Osteoblast (primary cell): ENCODE measurements around the gene SPEG. TPM values are rescaled to one million over a fixed set of nuclear protein-coding genes. Genes with fewer than 3 reads are reported as not detected.

Experiments used
- DNase-seq: peaks from one replicate; pipeline ENCODE4 v3.0.0; 2011; ENCODE audit warnings: low spot score, mixed read lengths; ENCODE audit not compliant: insufficient read length; ENCODE audit errors: missing footprints
- H2AFZ ChIP-seq: 2 replicates; pipeline ENCODE4 v1.6.0; 2011; ENCODE audit warnings: mild to moderate bottlenecking, low read length
- H3K27ac ChIP-seq: 2 replicates; pipeline ENCODE4 v1.5.1; 2011; ENCODE audit warnings: mild to moderate bottlenecking, low read depth, low read length, moderate library complexity
- H3K27me3 ChIP-seq: 2 replicates; pipeline ENCODE4 v1.6.0; 2012; ENCODE audit warnings: mild to moderate bottlenecking, control low read depth, inconsistent platforms, low read length, moderate library complexity; ENCODE audit not compliant: insufficient read depth
- H3K36me3 ChIP-seq: 2 replicates; pipeline ENCODE4 v1.5.1; 2011; ENCODE audit warnings: mild to moderate bottlenecking, low read length, control low read depth, moderate library complexity; ENCODE audit not compliant: insufficient read depth
- H3K4me1 ChIP-seq: 2 replicates; pipeline ENCODE4 v1.5.1; 2011; ENCODE audit warnings: mild to moderate bottlenecking, low read length, control low read depth, moderate library complexity; ENCODE audit not compliant: insufficient read depth
- H3K4me2 ChIP-seq: 2 replicates; pipeline ENCODE4 v1.6.0; 2011; ENCODE audit warnings: mild to moderate bottlenecking, low read length; ENCODE audit not compliant: insufficient read depth
- H3K4me3 ChIP-seq: fragments of 200-600 bp; sonication (generic); 3 replicates; pipeline ENCODE4 v1.5.1; 2012; ENCODE audit warnings: mild to moderate bottlenecking, low read length, inconsistent platforms; ENCODE audit not compliant: insufficient read depth
- H3K79me2 ChIP-seq: 2 replicates; pipeline ENCODE4 v1.6.0; 2012; ENCODE audit warnings: mild to moderate bottlenecking, low read length, control low read depth, inconsistent platforms; ENCODE audit not compliant: insufficient read depth
- H3K9me3 ChIP-seq: 2 replicates; pipeline ENCODE4 v1.5.1; 2011; ENCODE audit warnings: low read depth, low read length, control low read depth
- H4K20me1 ChIP-seq: 2 replicates; pipeline ENCODE4 v1.6.0; 2012; ENCODE audit warnings: mild to moderate bottlenecking, low read length, control low read depth; ENCODE audit not compliant: insufficient read depth
- total RNA-seq: library from RNA; depleted of rRNA; stranded (reverse); fragments of >200 nt; gene quantifications from 2 replicates; pipeline ENCODE4 v1.2.3, GENCODE V29; 2012
- TF ChIP-seq, protein P1 (sequence below): IDR thresholded peaks from 2 replicates; pipeline ENCODE4 v1.5.1; 2011; ENCODE audit warnings: mild to moderate bottlenecking, low read depth, low read length, moderate library complexity; ENCODE audit errors: extremely low read depth

SPEG gene
- total RNA-seq, 1 donor, result 26.4 TPM

GRCh38 chr2:219538504-219538951, 103.9 kb downstream of the SPEG start:
- TF ChIP-seq, protein P1, sequence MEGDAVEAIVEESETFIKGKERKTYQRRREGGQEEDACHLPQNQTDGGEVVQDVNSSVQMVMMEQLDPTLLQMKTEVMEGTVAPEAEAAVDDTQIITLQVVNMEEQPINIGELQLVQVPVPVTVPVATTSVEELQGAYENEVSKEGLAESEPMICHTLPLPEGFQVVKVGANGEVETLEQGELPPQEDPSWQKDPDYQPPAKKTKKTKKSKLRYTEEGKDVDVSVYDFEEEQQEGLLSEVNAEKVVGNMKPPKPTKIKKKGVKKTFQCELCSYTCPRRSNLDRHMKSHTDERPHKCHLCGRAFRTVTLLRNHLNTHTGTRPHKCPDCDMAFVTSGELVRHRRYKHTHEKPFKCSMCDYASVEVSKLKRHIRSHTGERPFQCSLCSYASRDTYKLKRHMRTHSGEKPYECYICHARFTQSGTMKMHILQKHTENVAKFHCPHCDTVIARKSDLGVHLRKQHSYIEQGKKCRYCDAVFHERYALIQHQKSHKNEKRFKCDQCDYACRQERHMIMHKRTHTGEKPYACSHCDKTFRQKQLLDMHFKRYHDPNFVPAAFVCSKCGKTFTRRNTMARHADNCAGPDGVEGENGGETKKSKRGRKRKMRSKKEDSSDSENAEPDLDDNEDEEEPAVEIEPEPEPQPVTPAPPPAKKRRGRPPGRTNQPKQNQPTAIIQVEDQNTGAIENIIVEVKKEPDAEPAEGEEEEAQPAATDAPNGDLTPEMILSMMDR, result no peak
- H4K20me1 ChIP-seq, result peaks cover 34% of the 10 kb centered on the region
- H3K4me3 ChIP-seq, result no peak overlapping the region
- no peak overlapping the region for H3K4me2 ChIP-seq
- no peaks in the 10 kb centered on the region for H3K9me3 ChIP-seq
- peaks cover 11% of the 10 kb centered on the region for H3K4me1 ChIP-seq
- no peaks in the 10 kb centered on the region for H3K27me3 ChIP-seq
- peaks cover 23% of the 10 kb centered on the region for H3K79me2 ChIP-seq
- no peak for DNase-seq
- no peak overlapping the region for H3K27ac ChIP-seq
- no peak overlapping the region for H2AFZ ChIP-seq
- peaks cover 25% of the 10 kb centered on the region for H3K36me3 ChIP-seq

- Histone ChIP-seq H3K4me3 (no peak overlapping the region), H3K4me2 (no peak overlapping the region), H3K79me2 (peaks cover 23% of the 10 kb centered on the region), H3K27ac (no peak overlapping the region), H4K20me1 (peaks cover 35% of the 10 kb centered on the region), H3K36me3 (peaks cover 25% of the 10 kb centered on the region), H2AFZ (no peak overlapping the region), H3K27me3 (no peaks in the 10 kb centered on the region), H3K9me3 (no peaks in the 10 kb centered on the region), H3K4me1 (peaks cover 11% of the 10 kb centered on the region)
- DNase-seq, result no peak
- TF ChIP-seq, protein P1, result no peak
Observed at GRCh38 chr2:219538956-219539788, 104.5 kb downstream of the SPEG start.

DNA sequence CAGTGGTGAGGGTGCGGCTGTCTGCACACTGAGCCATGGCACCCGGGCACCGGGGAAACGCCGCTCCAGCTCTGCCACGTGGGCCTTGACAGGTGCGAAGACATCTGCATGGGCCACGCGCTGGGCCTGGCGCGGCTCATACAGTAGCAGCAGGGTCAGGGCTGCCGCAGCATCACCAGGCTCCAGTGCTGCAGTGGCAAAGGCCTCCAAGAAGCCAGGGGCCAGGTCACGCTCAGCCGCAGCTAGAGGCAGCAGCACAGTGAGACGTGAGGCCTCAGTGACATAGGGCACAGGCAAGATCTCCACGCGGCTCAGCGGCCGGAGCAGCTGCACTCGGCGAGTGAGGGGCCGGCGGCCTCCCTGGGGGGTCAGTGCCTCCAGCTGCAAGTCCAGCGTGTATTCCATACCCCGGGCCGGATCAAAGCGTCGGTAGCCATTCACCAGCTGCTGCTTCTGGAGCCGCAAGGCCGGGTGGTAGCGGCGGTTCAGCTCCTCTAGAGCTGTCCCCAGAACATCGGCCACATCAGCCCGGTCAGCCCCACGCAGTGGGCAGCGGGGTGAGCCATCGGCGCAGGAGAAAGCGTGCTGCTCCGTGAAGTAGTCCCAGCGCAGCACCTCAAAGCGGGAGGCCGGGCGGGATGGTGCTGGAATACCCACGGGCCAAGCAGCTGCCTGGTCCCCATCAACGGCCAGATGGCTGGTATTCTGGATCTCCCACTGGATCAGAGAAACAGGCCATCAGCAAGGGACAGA, 105.5 kb downstream of the SPEG start:
- TF ChIP-seq, protein P1, result no peak
- H3K4me1 ChIP-seq, result peaks cover 14% of the 10 kb centered on the region
- H3K4me3 ChIP-seq, result no peak overlapping the region
- peaks cover 41% of the 10 kb centered on the region for H4K20me1 ChIP-seq
- H3K9me3 ChIP-seq, result no peaks in the 10 kb centered on the region
- no peak overlapping the region for H2AFZ ChIP-seq
- H3K36me3 ChIP-seq, result peaks cover 25% of the 10 kb centered on the region
- H3K79me2 ChIP-seq, result peaks cover 23% of the 10 kb centered on the region
- no peaks in the 10 kb centered on the region for H3K27me3 ChIP-seq
- no peak overlapping the region for H3K4me2 ChIP-seq
- DNase-seq, result no peak
- H3K27ac ChIP-seq, result no peak overlapping the region
